Mesenteric fat pad (tissue), 1 donor: ENCODE data around the gene CS. TPM values are rescaled to one million over a fixed set of nuclear protein-coding genes. Genes with fewer than 3 reads are reported as not detected.

Experiments used
- DNase-seq: peaks from one replicate; pipeline ENCODE4 v3.0.0-alpha.2; 2020; ENCODE audit warnings: low spot score
- total RNA-seq: library from RNA; stranded (reverse); fragmentation: NEBNext Ultra II Directional; extraction: Animal tissue kit (Norgen Biotek cat#: 25700); gene quantifications from one replicate; pipeline ENCODE4 v1.2.1, GENCODE V29; 2021
- donor health status: DM: yes; HTN: yes; CAD: no.

Gene CS
- total RNA-seq, 1 donor from 2014 or later = 374 TPM

DNA sequence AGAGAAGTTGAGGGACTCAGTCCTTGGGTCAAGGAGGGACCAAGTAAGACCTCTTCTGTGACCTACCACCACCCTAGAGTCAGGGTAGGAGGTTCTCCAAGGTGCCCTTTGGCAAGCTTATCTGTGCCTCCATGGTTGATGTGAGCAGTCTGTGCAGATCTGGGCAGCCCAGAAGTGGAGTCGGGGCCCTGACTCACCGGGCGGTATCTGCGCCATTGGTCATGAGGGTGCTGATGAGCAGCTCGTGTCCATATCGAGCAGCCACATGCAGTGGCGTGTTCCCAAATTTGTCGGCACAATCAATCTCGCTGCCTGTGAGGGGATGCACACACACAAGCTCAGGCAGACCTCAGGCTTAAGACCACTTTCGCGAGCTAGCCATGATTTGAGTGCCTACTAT is 47.0 kb downstream of the CS start:
- DNase-seq = no peak

DNA sequence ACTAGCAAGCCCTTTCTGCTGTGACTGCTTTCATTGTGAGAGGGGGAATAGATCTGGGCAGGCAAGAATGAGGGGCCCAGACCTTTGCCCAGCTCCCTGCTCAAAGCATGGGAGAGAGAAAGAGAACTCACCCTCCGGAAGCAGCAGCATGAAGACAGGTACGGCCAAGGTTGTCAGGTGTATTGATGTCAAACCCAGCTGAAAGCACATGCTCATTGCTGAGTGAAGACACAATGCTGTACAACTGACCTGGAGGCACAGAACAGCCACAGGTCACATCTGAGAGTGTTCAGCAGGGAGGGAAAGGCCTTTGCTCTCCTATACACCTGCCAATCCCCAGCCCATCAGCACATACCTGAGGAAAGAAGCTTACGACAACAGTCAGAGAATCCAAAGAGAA is 47.5 kb downstream of the CS start:
- no peak for DNase-seq

DNA sequence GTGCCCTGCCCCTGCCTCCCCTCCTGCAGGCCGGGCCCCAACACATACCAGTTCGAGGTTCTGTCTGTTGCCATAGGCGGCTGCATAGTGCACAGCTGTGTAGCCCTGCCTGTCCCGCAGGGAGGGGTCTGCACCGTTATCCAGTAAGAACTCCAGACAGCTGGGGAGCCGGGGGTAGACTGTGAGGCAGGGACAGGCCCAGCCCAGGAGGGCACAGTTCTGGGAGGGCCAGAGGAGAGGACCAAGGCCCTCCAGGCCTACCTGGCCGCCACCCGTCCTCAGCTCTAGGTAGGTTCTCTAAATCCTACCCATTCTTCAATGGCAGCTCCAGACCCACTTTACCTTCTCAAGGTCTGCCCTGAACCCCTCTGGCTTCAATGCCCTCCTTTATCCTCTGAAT is 51.4 kb downstream of the CS start:
- no peak for DNase-seq

DNA sequence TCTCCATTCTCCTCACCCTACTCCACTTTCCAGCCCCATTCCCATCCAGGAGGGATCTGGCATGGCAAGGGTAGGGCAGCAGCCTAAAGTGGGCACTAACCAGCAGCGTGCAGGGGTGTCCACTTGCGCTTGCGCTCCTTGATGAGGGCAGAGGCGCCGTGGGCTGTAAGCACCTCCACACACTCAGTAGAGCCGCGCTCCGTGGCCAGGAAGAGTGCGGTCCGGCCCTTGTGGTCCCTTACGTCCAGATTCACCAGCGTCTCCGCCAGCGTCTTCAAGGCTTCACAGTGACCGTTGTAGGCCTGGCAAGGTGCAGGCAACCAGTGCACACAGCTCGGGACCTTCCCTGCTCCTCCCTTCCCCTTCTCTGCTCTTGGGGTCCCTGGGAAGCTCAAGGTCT is 52.2 kb downstream of the CS start:
- no peak for DNase-seq

DNA sequence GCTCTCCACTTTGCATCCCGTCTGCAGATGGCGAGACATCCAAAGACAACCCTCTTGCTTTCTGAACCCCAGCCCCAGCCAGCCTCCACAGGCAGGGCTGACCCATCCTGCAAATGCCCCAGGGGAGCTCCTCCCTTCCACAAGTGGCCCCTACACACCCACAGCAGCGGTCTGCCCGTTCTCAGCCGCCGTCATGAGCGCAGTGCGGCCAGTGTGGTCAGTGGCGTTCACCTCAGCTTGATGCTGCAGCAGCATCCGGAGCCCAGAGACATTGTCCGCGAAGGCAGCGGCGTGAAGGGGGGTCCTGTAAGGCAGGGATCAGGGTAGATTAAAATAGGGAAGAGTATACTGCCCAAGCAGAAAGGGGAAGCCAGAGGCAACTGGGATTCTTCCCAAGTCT is 55.6 kb downstream of the CS start:
- no peak for DNase-seq

DNA sequence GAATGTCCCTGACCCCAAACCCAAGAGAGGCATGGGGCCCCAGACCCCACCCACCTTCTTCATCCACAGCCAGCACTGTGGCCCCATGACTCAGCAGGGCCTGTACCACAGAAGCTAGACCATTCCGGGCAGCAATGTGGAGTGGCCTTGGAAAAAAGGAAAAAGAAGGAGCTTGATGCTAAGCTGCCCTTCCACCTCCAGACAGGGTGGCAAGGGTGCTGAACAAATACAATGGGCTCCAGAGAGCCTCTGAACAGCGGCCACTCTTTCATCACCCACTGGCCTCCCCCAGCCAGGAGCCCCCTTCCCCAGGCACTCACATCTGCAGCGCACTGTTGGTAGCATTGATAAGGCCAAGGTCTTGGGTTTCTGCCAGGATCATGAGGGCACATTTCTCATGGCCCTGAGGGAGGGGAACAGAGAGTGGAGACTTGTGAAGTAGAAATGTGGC is 56.4 kb downstream of the CS start:
- no peak for DNase-seq

DNA sequence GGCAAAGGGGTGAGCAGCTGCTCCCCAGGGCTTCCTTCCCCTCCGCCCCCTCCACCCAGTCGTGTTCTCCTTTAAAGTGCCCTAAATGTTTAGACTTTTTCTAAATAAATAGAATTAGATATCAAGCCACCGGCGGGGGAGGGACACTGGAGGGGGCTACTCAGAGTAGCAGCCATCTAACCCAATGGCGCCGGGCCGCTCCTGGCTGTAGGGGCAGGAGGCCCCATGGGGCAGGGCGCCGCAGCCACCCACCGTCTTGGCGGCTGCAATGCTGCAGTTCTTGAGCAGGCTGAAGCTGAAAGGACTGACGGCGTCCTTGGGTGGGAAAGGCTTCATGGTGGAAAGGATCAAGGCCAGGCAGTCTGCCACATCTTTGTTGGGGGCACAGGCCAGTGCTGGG is 57.1 kb downstream of the CS start:
- no peak for DNase-seq

DNA sequence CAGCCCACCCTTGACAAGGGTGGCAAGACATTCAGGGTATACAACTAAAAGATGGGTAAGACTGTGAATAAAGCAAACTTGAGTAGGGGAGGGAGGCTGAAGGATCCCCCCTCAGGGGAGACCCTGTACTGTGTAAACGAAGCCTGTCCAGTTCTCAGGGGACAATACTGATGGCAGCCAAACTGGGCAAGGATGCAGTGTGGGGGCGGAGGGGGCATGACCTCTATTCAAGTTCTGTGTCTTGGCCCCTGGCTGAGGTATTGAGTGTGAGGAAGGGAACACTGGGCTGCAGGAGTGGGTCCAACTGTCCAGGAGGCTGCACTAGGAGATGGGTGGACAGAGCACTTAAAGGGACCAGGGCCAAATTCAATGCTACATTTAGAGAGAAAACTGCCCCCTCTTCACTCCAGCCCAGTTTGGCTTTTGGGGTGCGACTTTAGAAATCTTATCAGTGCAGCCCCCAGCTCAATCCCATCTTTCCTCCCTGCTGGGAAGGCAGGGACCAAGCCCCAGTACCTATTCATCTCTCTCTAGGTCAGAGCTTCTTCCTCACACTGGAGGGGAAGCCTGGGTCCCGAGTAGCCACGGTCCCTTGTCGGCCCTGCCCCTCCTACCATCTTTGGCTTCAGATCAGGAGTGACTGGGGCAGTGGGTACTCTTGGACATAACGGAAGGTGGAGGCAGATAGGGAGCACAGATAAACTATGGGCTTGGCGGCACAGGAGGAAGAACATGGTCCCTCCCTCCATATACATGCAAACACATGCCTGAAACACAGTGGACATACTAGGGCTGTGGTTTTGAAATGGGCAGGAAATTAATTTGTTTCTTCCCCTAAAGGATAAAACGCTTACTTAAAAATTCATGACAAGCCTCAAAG is 58.5 kb downstream of the CS start:
- DNase-seq = no peak

DNA sequence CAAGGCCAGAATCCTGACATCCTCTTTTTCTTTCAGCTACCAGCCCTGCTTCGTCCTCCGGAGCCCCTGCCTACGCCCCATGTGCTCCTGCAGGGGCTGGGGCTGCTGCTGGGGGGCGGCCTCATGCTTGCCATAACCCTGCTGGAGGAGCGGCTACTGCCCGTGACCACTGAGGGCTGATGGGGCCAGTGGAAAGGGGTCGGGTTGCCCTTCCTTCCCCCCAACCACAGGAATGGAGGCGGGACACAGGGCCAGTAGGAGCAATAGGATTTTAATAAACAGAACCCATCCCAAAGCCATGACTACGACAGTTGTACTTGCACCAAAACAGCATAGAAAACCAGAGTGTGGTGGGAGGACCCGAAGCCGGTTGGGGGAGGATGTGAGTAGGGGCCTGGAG is 62.6 kb downstream of the CS start:
- DNase-seq = no peak

DNA sequence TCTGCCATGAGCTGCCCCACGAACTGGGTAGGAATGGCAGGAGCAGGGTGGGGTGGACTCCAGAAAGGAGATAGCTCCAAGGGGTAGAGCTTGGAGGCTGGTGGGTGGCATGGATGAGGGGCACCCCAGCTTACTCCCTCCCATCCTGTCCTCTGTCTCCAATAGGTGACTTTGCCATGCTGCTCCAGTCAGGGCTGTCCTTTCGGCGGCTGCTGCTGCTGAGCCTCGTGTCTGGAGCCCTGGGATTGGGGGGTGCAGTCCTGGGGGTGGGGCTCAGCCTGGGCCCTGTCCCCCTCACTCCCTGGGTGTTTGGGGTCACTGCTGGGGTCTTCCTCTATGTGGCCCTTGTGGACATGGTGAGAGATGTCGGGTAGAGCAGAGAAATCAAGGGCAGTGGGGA is 63.1 kb downstream of the CS start:
- no peak for DNase-seq

DNA sequence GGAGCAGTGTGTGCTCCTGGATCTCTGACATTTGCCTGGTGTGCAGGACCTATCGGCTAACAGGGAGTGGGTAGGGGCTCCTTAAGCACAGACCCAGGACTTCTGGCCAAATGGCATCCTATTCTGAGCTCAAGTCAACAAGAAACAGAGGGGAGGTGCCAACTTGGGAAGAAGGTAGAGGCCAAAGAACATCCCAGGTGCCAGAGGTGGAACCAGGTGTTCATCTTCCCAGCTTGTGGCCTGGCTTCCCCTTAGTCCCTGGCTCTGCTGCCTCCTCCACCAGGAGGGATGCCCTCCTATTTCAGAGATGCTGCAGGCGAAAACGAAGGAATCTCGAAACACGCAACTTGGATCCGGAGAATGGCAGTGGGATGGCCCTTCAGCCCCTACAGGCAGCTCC is 64.0 kb downstream of the CS start:
- no peak for DNase-seq

DNA sequence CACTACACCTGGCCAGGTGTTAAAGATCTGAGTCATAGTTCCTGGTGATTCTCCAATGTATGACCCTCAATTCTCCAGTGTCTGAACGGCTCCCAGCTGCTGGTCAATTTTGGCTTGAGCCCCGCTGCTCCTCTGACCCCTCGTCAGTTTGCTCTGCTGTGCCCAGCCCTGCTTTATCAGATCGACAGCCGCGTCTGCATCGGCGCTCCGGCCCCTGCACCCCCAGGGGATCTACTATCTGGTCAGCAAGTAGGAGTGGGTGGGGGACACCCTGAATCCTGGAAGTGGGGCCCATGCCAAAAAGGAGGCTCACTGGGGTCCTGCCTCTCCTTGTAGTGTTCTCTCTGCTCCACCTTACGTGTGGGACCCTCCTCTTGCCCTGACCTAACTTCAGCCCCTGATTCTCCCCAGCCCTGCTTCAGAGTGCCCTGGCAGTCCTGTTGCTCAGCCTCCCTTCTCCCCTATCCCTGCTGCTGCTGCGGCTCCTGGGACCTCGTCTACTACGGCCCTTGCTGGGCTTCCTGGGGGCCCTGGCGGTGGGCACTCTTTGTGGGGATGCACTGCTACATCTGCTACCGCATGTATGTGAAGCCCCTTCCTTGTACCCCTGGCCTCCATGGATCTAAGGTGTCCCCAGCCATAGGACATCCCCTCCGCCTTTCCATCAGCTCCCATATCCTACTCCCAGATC is 65.2 kb downstream of the CS start:
- no peak for DNase-seq

DNA sequence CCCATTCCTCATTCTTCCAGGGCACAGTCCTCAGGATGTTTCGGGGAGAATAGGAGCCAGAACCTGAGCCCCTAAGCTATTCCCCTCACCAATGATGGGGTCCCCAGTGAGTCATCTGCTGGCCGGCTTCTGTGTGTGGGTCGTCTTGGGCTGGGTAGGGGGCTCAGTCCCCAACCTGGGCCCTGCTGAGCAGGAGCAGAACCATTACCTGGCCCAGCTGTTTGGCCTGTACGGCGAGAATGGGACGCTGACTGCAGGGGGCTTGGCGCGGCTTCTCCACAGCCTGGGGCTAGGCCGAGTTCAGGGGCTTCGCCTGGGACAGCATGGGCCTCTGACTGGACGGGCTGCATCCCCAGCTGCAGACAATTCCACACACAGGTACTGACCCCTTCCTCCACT is 68.9 kb downstream of the CS start:
- no peak for DNase-seq

DNA sequence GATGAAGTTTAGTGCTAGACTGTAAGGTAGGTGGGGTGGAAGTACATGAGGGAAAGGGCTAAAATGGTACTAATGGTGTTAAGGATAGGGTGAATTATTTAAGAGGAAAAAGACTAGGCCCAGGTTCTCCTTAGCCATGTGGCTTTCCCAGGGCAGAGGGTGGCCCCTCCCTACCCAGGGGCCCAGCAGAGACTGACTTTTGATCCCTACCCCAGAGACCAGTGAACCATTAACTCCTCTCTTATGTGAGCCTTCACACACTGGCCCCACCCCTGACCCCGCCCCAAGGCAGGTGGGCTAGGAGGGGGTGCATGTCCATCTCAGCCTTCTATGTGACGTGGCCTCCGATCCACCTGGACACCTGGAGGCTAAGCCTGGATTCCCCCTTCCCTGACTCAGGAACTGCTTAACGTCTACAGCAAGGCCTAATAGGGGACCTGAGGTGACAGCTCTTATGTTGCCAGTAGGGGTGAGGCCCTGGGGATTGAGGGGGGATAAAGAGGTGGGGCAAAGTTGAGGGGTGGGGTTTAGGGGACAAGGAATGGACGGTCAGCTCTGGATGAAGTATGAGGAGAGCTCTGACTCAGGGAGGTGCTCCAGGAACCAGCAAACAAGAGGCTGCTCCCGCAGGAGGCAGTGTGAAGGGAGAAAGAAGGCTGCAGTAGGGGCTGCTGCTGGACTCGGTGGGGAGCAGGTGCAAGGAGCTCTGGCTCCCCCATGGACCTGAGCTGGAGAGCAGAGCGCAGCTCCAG is 69.5 kb downstream of the CS start:
- DNase-seq = no peak

DNA sequence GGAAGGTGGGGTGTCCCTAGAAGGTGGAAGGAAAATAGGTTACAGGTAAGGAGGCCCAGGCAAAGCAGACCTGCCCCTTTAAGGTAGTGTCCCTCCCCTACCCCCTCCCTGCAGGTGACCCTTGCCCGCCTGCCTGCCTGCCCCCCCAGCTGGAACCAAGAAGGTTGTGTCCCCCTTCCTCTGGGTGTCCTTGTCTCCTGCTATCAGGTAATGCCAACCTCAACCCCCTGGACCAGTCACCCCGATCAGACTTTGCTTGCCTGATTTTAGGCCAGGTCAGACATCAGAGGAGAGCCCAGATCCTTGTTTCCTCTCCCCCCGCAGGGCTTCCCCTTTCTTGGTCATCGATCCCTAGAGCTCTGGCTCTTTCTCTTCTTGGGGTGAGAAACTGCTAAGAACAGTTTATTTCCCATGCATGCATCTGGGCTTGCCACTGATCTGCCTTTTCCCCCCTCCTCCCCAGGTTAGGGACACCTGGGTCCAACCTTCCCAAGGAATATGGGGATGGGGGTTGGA is 70.2 kb downstream of the CS start, which contains the start of gene SLC39A5:
SLC39A5 (plus strand) TSS at position 136 of the 516 bp plus-strand sequence. CDS start 1,224 bp downstream, outside the sequence.
- DNase-seq = no peak

DNA sequence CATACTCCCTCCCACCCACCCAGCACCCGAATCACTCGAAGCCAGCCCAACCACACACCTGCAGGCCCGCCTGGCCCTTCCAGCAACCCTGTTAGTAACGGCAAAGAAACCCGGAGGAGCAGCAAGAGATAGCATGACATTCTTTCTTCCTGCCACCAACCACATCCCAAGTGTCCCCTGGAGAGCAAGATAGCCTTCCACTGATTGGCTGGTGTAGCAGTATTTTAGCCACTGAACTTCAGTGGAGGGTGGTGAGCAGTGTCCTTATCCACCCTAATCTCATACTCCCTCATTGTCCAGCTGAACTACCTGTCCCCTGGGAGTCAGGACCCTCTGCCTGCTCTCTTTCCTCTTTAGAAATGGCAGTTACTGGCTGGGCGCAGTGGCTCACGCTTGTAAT is 71.0 kb downstream of the CS start:
- no peak for DNase-seq

DNA sequence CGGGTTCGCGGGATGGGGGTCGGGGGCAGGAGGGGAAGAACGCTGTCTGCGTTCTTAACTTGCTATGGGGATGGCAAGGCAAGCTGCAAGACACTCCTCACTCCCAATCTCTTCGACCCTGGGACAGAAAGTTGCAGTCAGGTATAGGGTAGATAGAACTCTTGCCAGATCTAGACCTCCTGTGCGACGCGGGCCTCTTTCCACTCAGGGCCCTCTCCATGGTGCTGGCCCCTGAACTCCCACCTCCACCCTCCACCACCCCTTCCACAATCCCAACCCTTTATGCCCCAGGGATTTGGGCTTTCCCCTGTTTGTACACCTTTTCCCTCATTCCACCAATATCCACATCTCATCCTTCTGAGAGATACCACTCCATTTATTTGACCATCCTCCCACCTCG is 75.2 kb downstream of the CS start:
- DNase-seq = no peak

DNA sequence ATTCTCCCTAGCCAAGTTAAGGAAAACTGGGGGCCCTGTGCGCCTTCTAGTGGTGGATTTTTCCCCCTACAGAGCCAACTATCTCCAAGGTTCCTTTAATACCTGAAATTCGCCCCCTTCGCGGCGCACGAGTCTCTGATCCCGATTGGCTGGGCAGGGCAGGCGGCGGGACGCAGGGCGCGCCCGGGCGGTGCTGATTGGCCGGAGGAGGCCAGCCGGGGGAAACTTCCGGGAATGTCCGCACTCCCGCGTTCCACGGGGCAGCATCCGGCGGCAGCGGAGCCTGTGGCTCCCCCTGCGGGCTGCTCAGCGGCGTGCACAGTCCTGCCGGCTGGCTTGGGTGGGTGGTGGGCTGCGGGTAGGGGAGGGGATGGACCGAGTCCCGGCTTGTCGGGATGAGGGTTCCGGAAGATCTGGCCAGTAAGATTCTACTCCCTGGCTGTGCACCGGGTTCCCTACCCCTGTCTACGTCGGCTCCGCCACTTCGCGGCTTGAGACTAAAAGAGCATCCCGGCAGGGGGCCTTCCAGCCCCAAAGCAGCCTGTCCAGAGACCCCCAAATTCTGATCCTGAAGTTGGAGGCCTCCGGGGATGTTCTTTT is 75.9 kb downstream of the CS start, which contains the start of gene NABP2:
NABP2 (plus strand) TSS at position 241 of the 600 bp plus-strand sequence. CDS start 515 bp downstream, outside the sequence.
- DNase-seq = peak; percentile 99

DNA sequence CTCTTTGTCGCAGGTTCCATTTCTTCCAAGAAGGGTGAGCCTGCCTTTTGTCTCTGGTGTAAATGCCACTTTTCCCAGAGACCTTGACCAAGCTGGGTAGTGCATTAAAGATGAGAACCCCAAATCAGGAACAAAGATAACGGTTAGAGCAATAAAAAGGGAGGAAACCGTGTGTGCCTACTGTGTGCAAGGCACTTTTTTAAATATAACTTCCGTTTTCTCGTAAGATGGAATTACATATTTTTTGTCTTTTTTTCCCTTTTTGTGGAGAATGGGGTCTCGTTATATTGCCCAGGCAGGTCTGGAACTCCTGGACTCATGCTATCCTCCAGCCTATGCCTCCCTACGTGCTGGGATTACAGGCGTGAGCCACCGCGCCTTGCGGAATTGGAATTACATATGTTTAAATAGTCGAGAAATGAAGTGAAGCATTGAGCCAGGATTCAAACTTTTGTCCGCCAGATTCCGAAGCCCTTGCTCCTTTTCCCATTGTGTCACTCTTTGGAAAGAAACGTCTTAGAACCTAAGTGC is 76.5 kb downstream of the CS start:
- DNase-seq = no peak

DNA sequence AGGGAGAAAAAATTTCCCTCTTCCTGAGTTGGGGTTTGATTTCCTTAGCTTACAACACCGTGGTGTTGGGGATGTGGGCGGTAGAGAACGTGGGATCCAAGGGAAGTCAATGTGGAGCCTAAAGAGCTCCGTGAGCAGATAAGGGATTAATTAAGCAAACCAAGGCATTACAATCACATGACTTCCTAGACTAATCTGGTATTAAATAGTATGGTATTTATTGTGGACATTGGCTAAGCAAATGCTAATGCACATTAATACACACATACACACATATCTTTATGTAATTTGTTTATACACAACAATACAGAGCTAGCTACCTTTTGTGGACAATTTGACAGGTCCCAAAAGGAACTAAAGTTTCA is 77.6 kb downstream of the CS start:
- no peak for DNase-seq
